ENCODE measurements around the gene FBXL19. TPM values are rescaled to one million over a fixed set of nuclear protein-coding genes. Genes with fewer than 3 reads are reported as not detected.

FBXL19 gene
- total and polyA plus RNA-seq, 2 of the 13 experiments (the other 11 are each of a cell fraction or from before 2014, with no cell fraction given): 6.0 to 13.7 TPM

DNA sequence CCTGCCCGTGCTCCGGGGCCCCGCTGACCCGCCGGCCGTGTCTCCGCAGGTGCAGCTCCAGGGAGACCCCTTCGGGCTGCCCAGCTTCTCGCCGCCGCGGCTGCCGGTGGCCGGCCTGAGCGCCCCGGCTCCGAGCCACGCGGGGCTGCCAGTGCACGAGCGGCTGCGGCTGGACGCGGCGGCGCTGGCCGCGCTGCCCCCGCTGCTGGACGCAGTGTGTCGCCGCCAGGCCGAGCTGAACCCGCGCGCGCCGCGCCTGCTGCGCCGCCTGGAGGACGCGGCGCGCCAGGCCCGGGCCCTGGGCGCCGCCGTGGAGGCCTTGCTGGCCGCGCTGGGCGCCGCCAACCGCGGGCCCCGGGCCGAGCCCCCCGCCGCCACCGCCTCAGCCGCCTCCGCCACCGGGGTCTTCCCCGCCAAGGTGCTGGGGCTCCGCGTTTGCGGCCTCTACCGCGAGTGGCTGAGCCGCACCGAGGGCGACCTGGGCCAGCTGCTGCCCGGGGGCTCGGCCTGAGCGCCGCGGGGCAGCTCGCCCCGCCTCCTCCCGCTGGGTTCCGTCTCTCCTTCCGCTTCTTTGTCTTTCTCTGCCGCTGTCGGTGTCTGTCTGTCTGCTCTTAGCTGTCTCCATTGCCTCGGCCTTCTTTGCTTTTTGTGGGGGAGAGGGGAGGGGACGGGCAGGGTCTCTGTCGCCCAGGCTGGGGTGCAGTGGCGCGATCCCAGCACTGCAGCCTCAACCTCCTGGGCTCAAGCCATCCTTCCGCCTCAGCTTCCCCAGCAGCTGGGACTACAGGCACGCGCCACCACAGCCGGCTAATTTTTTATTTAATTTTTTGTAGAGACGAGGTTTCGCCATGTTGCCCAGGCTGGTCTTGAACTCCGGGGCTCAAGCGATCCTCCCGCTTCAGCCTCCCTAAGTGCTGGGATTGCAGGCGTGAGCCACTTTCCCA is 21.1 kb upstream of the FBXL19 start (continued):
- TF ChIP-seq, protein P1, sequence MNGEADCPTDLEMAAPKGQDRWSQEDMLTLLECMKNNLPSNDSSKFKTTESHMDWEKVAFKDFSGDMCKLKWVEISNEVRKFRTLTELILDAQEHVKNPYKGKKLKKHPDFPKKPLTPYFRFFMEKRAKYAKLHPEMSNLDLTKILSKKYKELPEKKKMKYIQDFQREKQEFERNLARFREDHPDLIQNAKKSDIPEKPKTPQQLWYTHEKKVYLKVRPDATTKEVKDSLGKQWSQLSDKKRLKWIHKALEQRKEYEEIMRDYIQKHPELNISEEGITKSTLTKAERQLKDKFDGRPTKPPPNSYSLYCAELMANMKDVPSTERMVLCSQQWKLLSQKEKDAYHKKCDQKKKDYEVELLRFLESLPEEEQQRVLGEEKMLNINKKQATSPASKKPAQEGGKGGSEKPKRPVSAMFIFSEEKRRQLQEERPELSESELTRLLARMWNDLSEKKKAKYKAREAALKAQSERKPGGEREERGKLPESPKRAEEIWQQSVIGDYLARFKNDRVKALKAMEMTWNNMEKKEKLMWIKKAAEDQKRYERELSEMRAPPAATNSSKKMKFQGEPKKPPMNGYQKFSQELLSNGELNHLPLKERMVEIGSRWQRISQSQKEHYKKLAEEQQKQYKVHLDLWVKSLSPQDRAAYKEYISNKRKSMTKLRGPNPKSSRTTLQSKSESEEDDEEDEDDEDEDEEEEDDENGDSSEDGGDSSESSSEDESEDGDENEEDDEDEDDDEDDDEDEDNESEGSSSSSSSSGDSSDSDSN (CRISPR knock-in tag; IDR thresholded peaks at IDR 0.05): peak; percentile 72; the same call in 1 of the 2 replicates
- TF ChIP-seq, protein P2, sequence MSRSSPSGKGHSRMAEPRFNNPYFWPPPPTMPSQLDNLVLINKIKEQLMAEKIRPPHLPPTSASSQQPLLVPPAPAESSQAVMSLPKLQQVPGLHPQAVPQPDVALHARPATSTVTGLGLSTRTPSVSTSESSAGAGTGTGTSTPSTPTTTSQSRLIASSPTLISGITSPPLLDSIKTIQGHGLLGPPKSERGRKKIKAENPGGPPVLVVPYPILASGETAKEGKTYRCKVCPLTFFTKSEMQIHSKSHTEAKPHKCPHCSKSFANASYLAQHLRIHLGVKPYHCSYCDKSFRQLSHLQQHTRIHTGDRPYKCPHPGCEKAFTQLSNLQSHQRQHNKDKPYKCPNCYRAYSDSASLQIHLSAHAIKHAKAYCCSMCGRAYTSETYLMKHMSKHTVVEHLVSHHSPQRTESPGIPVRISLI (CRISPR knock-in tag; IDR thresholded peaks at IDR 0.05; ENCODE audit: borderline replicate concordance): no peak
- TF ChIP-seq TEAD3 (CRISPR knock-in tag; optimal IDR thresholded peaks at IDR 0.05; ENCODE audit: borderline replicate concordance) (no peak), PLRG1 (conservative IDR thresholded peaks at IDR 0.05) (no peak), CAMTA2 (CRISPR knock-in tag; IDR thresholded peaks at IDR 0.05; ENCODE audit: borderline replicate concordance) (peak; percentile 68; the same call in 1 of the 2 replicates), ZNF460 (CRISPR knock-in tag; IDR thresholded peaks at IDR 0.05; ENCODE audit: borderline replicate concordance) (peak; percentile 65), ZNF850 (CRISPR knock-in tag; conservative IDR thresholded peaks at IDR 0.05) (0 out of 2 replicates have a peak, but pooled peaks have one; percentile 69), ZNF552 (CRISPR knock-in tag; IDR thresholded peaks at IDR 0.05; ENCODE audit: borderline replicate concordance) (no peak), FOSL1 (CRISPR knock-in tag; IDR thresholded peaks at IDR 0.05; ENCODE audit: borderline replicate concordance) (no peak), RFX3 (CRISPR knock-in tag; IDR thresholded peaks at IDR 0.05) (no peak), PHF21A (CRISPR knock-in tag; IDR thresholded peaks at IDR 0.05) (no peak), ZFP90 (CRISPR knock-in tag; IDR thresholded peaks at IDR 0.05; ENCODE audit: borderline replicate concordance) (peak; percentile 64; the same call in 1 of the 2 replicates), ZNF781 (CRISPR knock-in tag; IDR thresholded peaks at IDR 0.05; ENCODE audit: borderline replicate concordance, not compliant biosample characterization) (no peak), SAP130 (CRISPR knock-in tag; IDR thresholded peaks at IDR 0.05; ENCODE audit: low read depth) (peak; percentile 56; the same call in 1 of the 2 replicates), KAT7 (CRISPR knock-in tag; IDR thresholded peaks at IDR 0.05; ENCODE audit: borderline replicate concordance) (0 out of 2 replicates have a peak, but pooled peaks have one; percentile 20), ISL2 (CRISPR knock-in tag; IDR thresholded peaks at IDR 0.05) (no peak), ZNF607 (CRISPR knock-in tag; IDR thresholded peaks at IDR 0.05; ENCODE audit: borderline replicate concordance) (peak; percentile 66; the same call in 1 of the 2 replicates), ZNF354B (CRISPR knock-in tag; IDR thresholded peaks at IDR 0.05) (no peak)
- TF ChIP-seq, protein P3, sequence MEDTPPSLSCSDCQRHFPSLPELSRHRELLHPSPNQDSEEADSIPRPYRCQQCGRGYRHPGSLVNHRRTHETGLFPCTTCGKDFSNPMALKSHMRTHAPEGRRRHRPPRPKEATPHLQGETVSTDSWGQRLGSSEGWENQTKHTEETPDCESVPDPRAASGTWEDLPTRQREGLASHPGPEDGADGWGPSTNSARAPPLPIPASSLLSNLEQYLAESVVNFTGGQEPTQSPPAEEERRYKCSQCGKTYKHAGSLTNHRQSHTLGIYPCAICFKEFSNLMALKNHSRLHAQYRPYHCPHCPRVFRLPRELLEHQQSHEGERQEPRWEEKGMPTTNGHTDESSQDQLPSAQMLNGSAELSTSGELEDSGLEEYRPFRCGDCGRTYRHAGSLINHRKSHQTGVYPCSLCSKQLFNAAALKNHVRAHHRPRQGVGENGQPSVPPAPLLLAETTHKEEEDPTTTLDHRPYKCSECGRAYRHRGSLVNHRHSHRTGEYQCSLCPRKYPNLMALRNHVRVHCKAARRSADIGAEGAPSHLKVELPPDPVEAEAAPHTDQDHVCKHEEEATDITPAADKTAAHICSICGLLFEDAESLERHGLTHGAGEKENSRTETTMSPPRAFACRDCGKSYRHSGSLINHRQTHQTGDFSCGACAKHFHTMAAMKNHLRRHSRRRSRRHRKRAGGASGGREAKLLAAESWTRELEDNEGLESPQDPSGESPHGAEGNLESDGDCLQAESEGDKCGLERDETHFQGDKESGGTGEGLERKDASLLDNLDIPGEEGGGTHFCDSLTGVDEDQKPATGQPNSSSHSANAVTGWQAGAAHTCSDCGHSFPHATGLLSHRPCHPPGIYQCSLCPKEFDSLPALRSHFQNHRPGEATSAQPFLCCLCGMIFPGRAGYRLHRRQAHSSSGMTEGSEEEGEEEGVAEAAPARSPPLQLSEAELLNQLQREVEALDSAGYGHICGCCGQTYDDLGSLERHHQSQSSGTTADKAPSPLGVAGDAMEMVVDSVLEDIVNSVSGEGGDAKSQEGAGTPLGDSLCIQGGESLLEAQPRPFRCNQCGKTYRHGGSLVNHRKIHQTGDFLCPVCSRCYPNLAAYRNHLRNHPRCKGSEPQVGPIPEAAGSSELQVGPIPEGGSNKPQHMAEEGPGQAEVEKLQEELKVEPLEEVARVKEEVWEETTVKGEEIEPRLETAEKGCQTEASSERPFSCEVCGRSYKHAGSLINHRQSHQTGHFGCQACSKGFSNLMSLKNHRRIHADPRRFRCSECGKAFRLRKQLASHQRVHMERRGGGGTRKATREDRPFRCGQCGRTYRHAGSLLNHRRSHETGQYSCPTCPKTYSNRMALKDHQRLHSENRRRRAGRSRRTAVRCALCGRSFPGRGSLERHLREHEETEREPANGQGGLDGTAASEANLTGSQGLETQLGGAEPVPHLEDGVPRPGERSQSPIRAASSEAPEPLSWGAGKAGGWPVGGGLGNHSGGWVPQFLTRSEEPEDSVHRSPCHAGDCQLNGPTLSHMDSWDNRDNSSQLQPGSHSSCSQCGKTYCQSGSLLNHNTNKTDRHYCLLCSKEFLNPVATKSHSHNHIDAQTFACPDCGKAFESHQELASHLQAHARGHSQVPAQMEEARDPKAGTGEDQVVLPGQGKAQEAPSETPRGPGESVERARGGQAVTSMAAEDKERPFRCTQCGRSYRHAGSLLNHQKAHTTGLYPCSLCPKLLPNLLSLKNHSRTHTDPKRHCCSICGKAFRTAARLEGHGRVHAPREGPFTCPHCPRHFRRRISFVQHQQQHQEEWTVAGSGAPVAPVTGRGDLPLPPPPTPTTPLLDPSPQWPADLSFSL (CRISPR knock-in tag; IDR thresholded peaks at IDR 0.05): no peak

Data from HepG2 (cell line).